GM11168 (cell line): ENCODE data around the gene GFY.

Experiments used
- in situ Hi-C: fragments of 300-500 bp; cut with MboI; formaldehyde crosslinking; loops from one replicate; pipeline ENCODE4 v1.12.0; 2022; ENCODE audit warnings: low sequenced_read_pairs; ENCODE audit not compliant: unreplicated experiment

Gene GFY

GRCh38 chr19:49425178-49425577, at the start of gene GFY:
GFY (plus strand) TSS chr19:49425388; CDS start chr19:49426431, 1,043 bp downstream.
- in situ Hi-C loops: loop anchor here (5.0 kb wide), 1 partner anchor 33 kb away; no protein-coding TSS in a partner anchor

- in situ Hi-C loops: no loop called here
These were observed 46.7 kb upstream of the GFY start for GRCh38 chr19:49378512-49378911.

GRCh38 chr19:49380391-49380790, 44.8 kb upstream of the GFY start:
- in situ Hi-C loops: no loop called here

- in situ Hi-C loops: no loop called here
These were observed 42.5 kb upstream of the GFY start for GRCh38 chr19:49382639-49383038.

- in situ Hi-C loops: no loop called here
These were observed 41.6 kb upstream of the GFY start for GRCh38 chr19:49383599-49383998.

- in situ Hi-C loops: no loop called here
These were observed 37.2 kb upstream of the GFY start, which contains the start of gene KASH5 for GRCh38 chr19:49387936-49388372. KASH5 (plus strand) TSS chr19:49388249; CDS start chr19:49390884, 2,635 bp downstream.

- in situ Hi-C loops: no loop called here
These were observed 35.8 kb upstream of the GFY start for GRCh38 chr19:49389406-49389805.

GRCh38 chr19:49390131-49390928, 34.9 kb upstream of the GFY start:
- in situ Hi-C loops: loop anchor here (5.0 kb wide), 1 partner anchor 37 kb away; the partner anchor contains the start of gene GFY

- in situ Hi-C loops: loop anchor here (5.0 kb wide), 1 partner anchor 36 kb away; the partner anchor contains the start of gene GFY
These were observed 34.2 kb upstream of the GFY start for GRCh38 chr19:49390929-49391359.

- in situ Hi-C loops: loop anchor here (5.0 kb wide), 1 partner anchor 36 kb away; the partner anchor contains the start of gene GFY
These were observed 33.4 kb upstream of the GFY start for GRCh38 chr19:49391581-49392399.

- in situ Hi-C loops: loop anchor here (5.0 kb wide), 1 partner anchor 33 kb away; the partner anchor contains the start of gene GFY
These were observed 31.3 kb upstream of the GFY start for GRCh38 chr19:49393881-49394280.

- in situ Hi-C loops: no loop called here
These were observed 29.4 kb upstream of the GFY start for GRCh38 chr19:49395581-49396407.

- in situ Hi-C loops: no loop called here
These were observed 28.3 kb upstream of the GFY start for GRCh38 chr19:49396738-49397505.

GRCh38 chr19:49398001-49398615, 27.1 kb upstream of the GFY start:
- in situ Hi-C loops: no loop called here

- in situ Hi-C loops: no loop called here
These were observed 26.3 kb upstream of the GFY start for GRCh38 chr19:49398931-49399330.

GRCh38 chr19:49400029-49400428, 25.2 kb upstream of the GFY start:
- in situ Hi-C loops: no loop called here

- in situ Hi-C loops: no loop called here
These were observed 21.6 kb upstream of the GFY start for GRCh38 chr19:49403404-49404187.

GRCh38 chr19:49407079-49407478, 18.1 kb upstream of the GFY start:
- in situ Hi-C loops: no loop called here
